Astrocyte of the cerebellum (primary cell): ENCODE data around the gene ATG3.

Source experiments
- DNase-seq: peaks from one replicate; pipeline ENCODE4 v3.0.0-alpha.2; 2011; ENCODE audit warnings: low read depth
- H3K4me3 ChIP-seq: 2 replicates; pipeline ENCODE4 v1.5.1; 2011; ENCODE audit warnings: mild to moderate bottlenecking, low read depth, low read length, moderate library complexity
- CTCF ChIP-seq: IDR thresholded peaks from 2 replicates; pipeline ENCODE4 v1.5.1; 2012; ENCODE audit warnings: low read length, low read depth, moderate library complexity, mild to moderate bottlenecking; ENCODE audit errors: missing control alignments
- in situ Hi-C: cut with HindIII; loops from 2 replicates; pipeline ENCODE4 v1.10.0; 2017; ENCODE audit warnings: low sequenced_read_pairs

Gene ATG3

DNA sequence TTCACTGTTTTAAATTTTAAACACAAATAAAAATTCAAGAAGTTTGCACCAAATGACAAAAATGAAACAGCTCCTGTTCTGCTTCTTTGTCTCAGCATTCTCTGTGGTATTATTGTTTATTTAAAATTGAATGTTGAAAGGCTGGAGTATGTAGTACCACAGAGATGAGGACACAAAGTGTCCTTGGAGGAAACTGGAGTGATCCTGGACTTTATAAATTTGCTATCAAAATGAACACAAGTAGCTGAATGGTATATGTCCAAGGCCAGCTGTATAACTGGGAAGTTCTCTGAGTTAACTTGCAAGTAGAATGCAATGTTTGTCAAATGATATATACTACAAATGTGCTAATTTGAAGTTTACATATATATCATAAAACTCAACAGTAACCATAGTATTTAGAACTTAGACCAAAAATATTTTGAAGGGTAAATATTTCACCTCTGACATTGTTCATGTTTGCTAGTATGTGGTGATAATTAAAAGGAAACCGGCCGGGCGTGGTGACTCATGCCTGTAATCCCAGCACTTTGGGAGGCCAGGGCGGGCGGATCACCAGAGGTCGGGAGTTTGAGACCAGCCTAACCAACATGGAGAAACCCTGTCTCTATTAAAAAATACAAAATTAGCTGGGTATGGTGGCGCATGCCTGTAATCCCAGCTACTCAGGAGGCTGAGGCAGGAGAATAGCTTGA lies 74.8 kb downstream of the ATG3 start:
- TF ChIP-seq CTCF = no peak
- no peak overlapping the region for H3K4me3 ChIP-seq
- DNase-seq = no peak
- in situ Hi-C loops = no loop called here

DNA sequence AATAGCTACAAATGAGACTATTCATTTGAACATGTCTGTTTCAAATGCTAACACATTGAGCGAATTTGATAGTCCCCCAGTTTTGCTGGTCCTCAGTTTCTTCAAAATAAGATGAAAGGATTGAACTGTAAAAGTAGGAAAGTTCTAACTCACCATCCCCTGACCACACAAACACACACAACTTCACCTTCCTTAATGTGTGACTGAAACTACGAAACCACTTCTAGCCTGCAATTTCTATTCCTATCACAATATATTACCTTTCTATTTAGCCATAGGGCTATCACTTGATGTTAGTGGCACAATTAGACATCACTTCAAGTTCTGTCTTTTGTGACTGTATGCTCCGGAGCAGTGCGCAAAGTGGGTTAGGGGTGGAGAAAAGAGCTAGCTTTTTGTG lies 77.4 kb downstream of the ATG3 start:
- H3K4me3 ChIP-seq = no peak overlapping the region
- no peak for TF ChIP-seq CTCF
- in situ Hi-C loops = no loop called here
- no peak for DNase-seq

GRCh38 chr3:112482675-112483074 lies 79.1 kb downstream of the ATG3 start:
- TF ChIP-seq CTCF = no peak
- H3K4me3 ChIP-seq = no peak overlapping the region
- DNase-seq = no peak
- in situ Hi-C loops = no loop called here
